Measurements from ENCODE around the gene PLLP. TPM values are rescaled to one million over a fixed set of nuclear protein-coding genes. Genes with fewer than 3 reads are reported as not detected.

The PLLP gene
- total RNA-seq, 4 donors from 2014 or later: 4.4 to 13.5 (median 9.6) TPM

GRCh38 chr16:57229079-57229478 is 55.4 kb downstream of the PLLP start:
- no peaks in the 10 kb centered on the region for H3K27me3 ChIP-seq
- no peak overlapping the region for H3K27ac ChIP-seq
- 72 to 88% methylated on average over 1 of the region's 1 CpG for WGBS, 2 donors (ENCODE audit: low coverage in 1 of 2)
- in situ Hi-C loops (cut with MboI; ENCODE audit: low pct_ligation_motif_present in 1 of 4, low pct_unique_long_range_greater_than_20kb in 1 of 4, low sequenced_read_pairs in 3 of 4) (no loop called here), intact Hi-C loops (cut with DNase I; ENCODE audit: low total_unique reads) (no loop called here)
- DNase-seq: no peak
- H3K36me3 ChIP-seq: peaks cover 0 to 80% (median 38%) of the 10 kb centered on the region in 4 donors
- H3K9me3 ChIP-seq: no peaks in the 10 kb centered on the region
- TF ChIP-seq POLR2A (IDR thresholded peaks at IDR 0.05): no peak
- TF ChIP-seq CTCF (IDR thresholded peaks at IDR 0.05): no peak
- TF ChIP-seq POLR2AphosphoS5 (IDR thresholded peaks at IDR 0.05): no peak
- TF ChIP-seq EP300 (IDR thresholded peaks at IDR 0.05; ENCODE audit: low read depth): no peak
- no peak overlapping the region for H3K4me3 ChIP-seq
- H3K4me1 ChIP-seq: peaks cover 0 to 2% (median 0%) of the 10 kb centered on the region in 4 donors

DNA sequence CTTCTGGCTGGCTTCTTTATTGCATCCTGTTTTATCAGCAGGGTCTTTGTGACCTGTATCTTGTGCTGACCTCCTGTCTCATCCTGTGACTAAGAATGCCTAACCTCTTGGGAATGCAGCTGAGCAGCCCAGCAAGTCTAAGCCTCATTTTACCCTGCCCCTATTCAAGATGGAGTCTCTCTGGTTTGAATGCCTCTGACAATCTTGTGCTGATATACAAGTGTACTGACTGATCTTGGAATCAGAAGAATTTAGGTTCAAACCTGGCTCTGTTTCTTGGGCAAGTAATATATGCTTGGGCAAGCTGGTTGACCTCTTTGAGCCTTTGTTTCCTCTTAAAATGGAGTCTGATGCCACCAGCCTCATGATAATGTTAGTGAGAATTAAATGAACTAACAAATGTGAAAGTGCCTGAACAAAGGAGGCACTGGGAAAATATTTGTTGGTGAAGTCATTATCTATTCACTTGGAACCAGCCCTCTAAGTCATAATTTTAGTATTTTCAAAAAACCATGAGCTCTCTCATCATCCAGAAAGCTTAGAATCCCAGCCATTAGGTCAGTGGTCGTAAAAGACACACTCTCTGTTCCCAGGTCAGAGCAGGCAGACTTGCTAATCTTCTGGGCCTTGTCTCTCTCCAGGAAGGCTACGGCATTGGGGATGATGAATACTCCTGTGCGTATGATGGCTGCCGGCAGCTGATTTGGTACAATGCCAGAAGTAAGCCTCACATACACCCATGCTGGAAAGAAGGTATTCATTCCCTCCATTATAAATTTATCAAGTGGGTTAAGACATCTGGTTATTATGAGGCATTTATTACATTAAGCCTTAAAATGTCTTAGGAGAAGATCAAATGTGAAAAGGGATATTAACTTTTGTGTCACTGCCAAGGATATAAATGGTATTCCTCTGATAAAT is 57.5 kb downstream of the PLLP start:
- H3K4me3 ChIP-seq: no peak overlapping the region
- intact Hi-C loops (cut with DNase I; ENCODE audit: low total_unique reads): no loop called here
- 75 to 98% methylated on average over 1 to 4 of the region's 4 CpGs for WGBS, 2 donors (ENCODE audit: low coverage in 1 of 2)

GRCh38 chr16:57225978-57226377 is 58.5 kb downstream of the PLLP start:
- 97 to 99% methylated on average over 5 to 7 of the region's 7 CpGs for WGBS, 2 donors (ENCODE audit: low coverage in 1 of 2)
- H3K36me3 ChIP-seq: peaks cover 0 to 81% (median 38%) of the 10 kb centered on the region in 4 donors

More for the DNA sequence above, 57.5 kb downstream of the PLLP start:
- no peaks in the 10 kb centered on the region for H3K27me3 ChIP-seq
- no peaks in the 10 kb centered on the region for H3K4me1 ChIP-seq
- in situ Hi-C loops (cut with MboI; ENCODE audit: low pct_ligation_motif_present in 1 of 4, low pct_unique_long_range_greater_than_20kb in 1 of 4, low sequenced_read_pairs in 3 of 4): no loop called here
- no peak overlapping the region for H3K27ac ChIP-seq
- no peak for DNase-seq
- H3K36me3 ChIP-seq: peaks cover 0 to 82% (median 38%) of the 10 kb centered on the region in 4 donors
- no peaks in the 10 kb centered on the region for H3K9me3 ChIP-seq
- TF ChIP-seq EP300 (IDR thresholded peaks at IDR 0.05; ENCODE audit: low read depth) (no peak), POLR2A (IDR thresholded peaks at IDR 0.05) (no peak), CTCF (IDR thresholded peaks at IDR 0.05) (no peak), POLR2AphosphoS5 (IDR thresholded peaks at IDR 0.05) (no peak)

More at GRCh38 chr16:57225978-57226377, 58.5 kb downstream of the PLLP start:
- Histone ChIP-seq H3K27ac (no peak overlapping the region), H3K4me3 (no peak overlapping the region), H3K9me3 (no peaks in the 10 kb centered on the region), H3K27me3 (no peaks in the 10 kb centered on the region), H3K4me1 (no peaks in the 10 kb centered on the region)
- no peak for DNase-seq
- TF ChIP-seq CTCF (IDR thresholded peaks at IDR 0.05) (no peak), POLR2A (IDR thresholded peaks at IDR 0.05) (no peak), EP300 (IDR thresholded peaks at IDR 0.05; ENCODE audit: low read depth) (no peak), POLR2AphosphoS5 (IDR thresholded peaks at IDR 0.05) (no peak)
- intact Hi-C loops (cut with DNase I; ENCODE audit: low total_unique reads) (no loop called here), in situ Hi-C loops (cut with MboI; ENCODE audit: low pct_ligation_motif_present in 1 of 4, low pct_unique_long_range_greater_than_20kb in 1 of 4, low sequenced_read_pairs in 3 of 4) (no loop called here)
